ENCODE measurements around the gene LRRC8A.

Gene LRRC8A

DNA sequence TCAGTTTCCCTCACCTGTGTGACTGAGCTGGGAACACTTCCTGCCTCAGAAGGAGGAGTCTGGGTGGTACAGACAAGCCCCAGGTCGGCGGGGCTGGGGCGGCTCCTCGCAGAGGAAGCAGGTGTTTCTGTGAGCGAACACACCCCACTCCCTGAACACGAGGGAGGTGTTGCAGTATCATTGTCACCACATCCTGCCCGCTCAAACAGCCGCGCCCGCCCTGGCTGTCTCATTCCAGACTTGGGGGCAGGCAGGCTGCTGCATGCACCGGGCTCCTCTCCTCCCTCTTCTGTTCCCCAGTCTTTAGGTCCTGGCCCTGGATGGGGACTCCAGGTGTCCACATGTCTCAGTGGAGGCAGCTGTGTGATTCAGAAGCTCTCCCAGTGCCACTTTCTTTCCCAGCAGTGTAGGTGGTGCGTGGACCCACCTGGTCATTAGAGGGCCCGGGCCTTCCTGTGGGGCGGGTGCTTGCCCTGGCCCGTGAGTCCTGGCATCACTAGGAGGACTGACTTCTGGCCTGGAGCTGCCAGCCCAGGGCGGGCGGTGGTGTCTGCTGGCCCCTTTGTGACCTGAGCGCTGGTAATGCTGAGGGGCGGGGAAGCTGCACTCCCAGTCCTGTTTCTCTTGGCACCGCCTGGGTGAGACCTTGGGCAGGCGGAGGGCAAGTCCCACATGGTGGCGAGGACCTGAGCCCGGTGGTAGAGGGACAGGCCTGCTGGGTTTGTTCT lies 20.6 kb downstream of the LRRC8A start:
- peak; percentile 13 for DNase-seq (ENCODE audit: low read depth)

DNA sequence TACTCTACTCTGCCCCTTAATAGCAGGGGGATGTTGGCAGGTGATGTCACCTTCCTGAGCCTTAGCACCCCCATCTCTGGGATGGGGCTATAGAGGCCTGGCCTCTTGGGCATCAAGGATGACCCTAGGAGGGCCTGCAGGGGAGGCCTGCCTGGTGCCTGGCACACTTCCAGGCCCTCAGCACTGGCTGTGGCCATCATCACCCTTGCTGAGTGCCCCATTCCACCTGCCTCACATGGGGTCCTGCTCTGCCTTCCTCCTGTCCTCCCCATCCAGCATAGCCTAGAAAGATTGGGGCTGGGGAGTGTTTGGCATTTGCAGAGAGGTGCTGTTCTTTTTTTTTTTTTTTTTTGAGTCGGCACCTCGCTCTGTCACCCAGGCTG lies 21.1 kb downstream of the LRRC8A start:
- no peak for DNase-seq (ENCODE audit: low read depth)

DNA sequence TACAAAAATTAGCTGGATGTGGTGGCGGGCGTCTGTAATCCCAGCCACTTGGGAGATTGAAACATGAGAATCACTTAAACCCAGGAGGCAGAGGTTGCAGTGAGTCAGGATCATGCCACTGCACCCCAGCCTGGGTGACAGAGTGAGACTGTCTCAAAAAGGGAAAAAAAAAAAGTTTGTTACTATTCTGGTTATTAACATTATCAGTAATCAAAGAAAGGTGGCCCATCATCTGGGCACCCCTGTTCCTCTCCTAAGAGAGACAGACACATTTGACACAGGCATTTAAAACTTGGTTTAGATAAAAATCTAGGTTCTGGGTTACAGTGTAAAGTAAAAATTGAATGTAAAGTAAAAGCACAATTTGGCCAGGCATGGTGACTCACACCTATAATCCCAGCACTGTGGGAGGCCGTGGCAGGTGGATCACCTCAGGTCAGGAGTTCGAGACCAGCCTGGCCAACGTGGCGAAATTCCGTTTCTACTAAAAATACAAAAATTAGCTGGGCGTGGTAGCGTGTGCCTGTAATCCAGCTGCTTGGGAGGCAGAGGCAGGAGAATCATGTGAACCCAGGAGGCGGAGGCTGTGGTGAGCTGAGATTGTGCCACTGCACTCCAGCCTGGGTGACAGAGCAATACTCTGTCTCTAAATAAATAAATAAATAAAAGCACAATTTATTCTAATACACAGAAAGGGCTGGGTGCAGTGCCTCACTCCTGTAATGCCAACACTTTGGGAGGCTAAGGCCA lies 22.1 kb downstream of the LRRC8A start:
- peak; percentile 52 for DNase-seq (ENCODE audit: low read depth)

DNA sequence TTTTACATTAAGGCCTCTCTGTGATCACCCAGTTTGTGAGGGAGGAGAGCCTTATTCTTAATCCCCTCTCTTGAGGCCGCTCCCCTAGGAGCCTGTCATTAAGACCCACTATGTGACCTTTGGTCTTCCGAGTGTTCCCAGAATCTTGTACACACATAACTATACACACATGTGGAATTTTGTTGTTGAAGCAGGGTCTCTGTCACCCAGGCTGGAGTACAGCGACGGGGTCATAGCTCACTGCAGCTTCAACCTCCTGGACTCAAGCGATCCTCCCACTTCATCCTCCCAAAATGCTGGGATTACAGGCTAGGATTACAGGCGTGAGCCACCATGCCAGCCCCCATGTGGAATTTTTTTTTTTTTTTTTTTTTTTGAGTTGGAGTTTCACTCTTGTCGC lies 24.0 kb downstream of the LRRC8A start:
- DNase-seq (ENCODE audit: low read depth) = no peak

DNA sequence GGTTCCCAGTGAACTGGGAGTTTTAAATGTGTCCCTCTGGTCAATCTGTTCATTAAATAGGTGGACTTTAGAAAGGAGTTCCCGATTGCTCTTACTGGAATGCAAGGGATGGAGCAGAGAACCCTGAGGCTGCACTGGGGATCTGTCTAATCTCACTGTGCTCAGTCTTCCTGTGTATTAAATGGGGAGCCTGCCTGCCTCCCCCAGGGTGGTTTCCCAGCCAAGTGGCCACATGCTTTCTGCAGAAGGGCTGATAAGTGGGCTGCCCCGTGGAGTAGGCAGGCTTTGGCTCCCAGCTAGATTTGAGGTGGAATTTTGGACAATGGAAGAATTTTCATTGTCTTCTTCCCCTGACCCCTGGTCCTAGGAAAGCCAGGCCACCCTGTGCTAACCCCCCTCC lies 24.8 kb downstream of the LRRC8A start:
- no peak for DNase-seq (ENCODE audit: low read depth)

DNA sequence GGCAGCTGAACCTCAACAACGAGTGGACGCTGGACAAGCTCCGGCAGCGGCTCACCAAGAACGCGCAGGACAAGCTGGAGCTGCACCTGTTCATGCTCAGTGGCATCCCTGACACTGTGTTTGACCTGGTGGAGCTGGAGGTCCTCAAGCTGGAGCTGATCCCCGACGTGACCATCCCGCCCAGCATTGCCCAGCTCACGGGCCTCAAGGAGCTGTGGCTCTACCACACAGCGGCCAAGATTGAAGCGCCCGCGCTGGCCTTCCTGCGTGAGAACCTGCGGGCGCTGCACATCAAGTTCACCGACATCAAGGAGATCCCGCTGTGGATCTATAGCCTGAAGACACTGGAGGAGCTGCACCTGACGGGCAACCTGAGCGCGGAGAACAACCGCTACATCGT lies 26.4 kb downstream of the LRRC8A start:
- no peak for DNase-seq (ENCODE audit: low read depth)

DNA sequence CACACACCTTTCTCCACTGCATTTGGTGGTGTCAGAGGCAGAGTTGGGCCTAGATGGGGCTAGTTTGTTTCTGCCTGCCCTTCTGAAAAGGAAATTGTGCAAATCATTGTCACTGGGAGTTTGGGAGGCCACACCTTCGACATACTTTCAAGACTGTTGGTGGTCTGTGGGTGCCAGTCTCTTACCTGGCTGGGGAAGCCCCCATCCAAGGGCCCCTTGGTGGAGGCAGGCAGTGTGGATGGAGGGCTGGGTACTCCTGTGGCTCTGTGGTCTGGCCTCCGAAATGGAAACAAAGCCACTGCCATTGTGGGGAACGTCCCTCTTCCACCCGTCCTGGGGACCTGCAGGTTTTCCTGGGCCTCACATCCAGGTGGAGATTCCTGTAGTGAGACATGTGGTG lies 27.9 kb downstream of the LRRC8A start:
- DNase-seq (ENCODE audit: low read depth) = no peak

DNA sequence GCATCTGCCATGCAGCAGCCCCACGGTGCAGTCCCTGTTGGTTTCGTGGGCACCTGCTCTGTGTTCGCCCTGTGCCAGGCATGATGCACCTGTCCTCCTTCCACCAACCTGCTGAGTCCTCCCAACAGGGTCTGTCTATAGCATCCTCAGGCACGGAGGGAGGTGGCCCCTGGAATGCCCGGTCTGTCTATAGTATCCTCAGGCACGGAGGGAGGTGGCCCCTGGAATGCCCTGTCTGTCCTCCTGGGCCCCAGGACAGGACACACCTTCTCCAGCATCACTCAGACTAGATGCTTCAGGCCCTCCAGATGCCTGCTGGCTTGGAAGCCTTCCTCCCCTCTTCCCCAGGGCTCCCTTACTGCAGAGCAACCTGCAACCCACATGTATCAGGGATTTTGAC lies 29.0 kb downstream of the LRRC8A start:
- no peak for DNase-seq (ENCODE audit: low read depth)

DNA sequence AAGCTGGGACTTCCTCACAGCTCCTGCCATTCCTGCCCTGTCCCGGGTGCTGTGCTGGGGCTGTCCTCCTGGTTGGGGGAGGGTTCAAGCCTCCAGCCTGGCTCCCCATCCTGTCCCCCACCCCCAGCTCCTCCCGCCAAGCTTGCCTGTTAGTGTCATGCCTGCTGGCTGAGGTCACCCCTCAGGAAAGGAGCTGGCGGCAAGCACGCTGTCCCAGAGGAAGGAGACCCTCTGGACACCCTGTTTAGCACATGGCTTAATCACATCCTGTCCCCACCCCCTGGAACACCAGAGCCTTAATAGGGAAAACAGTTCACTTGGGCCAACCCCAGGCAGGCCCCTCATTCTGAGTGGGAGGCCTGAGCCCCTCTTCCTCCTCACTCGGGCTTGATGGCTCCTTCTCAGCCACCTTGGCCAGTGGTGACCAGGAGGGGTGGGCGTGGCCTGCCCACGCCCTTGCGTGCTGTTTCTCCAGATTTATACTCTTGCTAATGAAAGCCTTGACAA lies 29.6 kb downstream of the LRRC8A start:
- DNase-seq (ENCODE audit: low read depth) = peak; percentile 96

DNA sequence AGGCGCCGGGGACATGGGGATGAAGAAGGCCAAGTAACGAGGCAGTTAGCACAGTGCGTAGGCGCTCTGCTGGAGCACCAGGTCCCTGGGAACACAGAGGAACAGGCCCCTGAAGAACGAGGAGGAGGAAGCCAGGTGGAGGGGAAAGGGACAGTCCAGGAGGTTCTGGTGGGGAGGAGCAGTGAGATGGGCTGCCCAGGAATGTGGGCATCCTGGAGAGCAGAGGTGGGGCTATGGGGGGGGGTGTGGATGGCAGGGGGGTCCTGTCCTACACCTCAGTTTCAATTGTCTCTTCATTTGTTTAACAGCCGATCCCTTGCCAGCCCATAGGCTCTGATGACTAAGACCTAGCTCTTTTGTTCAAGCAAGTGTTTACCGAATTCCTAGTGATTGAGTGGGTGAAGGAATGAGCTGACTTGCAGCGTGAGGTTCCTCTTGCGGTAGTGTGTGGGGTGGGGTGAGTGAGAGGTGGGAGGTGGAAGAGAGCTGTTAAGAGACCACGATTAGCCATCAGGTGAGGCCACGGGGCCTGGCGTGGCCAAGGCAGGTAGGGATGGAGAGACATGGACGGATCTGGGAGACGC lies 30.4 kb downstream of the LRRC8A start:
- DNase-seq (ENCODE audit: low read depth) = peak; percentile 92

DNA sequence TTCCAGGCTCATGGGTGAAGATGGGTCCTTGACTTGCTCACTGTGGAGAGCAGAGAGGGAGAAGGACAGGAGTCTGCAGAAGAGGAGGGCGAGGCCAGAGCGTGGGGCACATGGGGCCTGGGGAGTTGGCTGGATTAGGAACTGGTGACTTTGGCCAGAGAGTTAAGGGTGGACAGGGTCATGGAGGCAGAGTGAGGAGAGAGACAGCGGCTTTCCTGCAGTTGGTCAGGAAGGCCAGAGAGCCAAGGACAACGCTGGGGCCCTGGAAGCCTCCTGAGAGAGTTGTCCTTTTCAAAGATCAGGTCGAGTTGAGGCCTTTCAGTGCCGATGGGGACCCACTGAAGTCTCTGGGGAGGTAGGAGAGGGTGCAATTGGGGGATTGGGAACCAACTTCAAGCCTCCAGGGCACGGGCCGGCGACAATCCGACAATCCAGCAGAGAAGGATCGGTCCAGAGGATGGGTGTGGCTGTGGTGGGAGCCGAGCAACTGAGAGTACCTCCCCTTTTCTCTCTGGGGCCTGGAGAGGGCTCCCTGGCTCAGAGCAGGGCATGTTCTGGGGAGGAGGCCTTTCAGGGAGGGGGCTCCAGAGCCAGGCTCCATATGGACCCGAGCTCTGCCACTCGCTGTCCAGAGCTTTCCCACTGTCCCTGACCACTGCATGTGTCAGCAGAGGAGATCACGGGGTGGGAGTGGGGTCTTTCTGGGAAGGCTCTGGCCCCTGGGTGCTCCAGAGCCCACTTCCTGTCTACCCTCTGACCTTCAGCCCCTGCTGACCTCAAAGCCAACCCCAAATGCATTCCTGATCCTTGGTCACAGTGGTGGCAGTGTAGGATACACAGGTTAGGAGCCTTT lies 31.3 kb downstream of the LRRC8A start:
- DNase-seq (ENCODE audit: low read depth) = peak; percentile 23

DNA sequence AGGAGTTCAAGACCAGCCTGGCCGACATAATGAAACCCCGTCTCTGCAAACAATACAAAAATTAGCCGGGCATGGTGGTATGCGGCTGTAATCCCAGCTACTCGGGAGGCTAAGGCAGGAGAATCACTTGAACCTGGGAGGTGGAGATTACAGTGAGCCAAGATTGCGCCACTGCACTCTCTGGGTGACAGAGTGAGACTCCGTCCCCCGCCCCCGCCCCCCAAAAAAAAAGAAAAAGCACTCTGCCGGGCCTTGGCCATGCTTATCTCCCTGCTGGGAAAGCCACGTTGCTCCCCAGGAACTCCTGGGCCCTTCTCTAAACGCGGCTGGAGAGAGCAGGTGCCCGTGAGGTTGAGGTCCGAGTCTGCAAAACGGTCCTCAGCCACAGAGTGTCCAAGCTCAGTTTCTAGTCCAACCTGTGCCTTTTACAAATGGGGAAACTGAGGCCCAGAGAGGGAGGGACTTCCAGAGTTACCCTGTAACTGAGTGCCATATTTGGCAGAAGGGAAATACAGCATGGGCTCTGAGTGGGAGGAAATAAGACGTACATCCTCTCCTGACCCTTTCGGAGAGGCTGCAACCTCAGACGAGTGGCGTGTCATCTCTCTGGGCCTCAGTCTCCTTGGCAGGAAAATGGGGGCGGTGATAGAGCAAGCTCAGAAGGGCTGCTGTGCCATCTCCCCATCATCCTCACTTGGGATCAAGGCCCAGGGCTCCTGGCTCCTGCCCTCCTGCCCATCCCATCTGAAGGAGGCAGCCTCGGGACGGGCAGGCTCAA lies 32.3 kb downstream of the LRRC8A start:
- DNase-seq (ENCODE audit: low read depth) = no peak

DNA sequence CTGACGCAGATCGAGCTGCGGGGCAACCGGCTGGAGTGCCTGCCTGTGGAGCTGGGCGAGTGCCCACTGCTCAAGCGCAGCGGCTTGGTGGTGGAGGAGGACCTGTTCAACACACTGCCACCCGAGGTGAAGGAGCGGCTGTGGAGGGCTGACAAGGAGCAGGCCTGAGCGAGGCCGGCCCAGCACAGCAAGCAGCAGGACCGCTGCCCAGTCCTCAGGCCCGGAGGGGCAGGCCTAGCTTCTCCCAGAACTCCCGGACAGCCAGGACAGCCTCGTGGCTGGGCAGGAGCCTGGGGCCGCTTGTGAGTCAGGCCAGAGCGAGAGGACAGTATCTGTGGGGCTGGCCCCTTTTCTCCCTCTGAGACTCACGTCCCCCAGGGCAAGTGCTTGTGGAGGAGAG lies 34.3 kb downstream of the LRRC8A start:
- DNase-seq (ENCODE audit: low read depth) = peak; percentile 60

DNA sequence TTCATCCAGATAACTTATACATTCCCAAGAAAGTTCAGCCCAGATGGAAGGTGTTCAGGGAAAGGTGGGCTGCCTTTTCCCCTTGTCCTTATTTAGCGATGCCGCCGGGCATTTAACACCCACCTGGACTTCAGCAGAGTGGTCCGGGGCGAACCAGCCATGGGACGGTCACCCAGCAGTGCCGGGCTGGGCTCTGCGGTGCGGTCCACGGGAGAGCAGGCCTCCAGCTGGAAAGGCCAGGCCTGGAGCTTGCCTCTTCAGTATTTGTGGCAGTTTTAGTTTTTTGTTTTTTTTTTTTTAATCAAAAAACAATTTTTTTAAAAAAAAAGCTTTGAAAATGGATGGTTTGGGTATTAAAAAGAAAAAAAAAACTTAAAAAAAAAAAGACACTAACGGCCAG lies 34.8 kb downstream of the LRRC8A start:
- no peak for DNase-seq (ENCODE audit: low read depth)

DNA sequence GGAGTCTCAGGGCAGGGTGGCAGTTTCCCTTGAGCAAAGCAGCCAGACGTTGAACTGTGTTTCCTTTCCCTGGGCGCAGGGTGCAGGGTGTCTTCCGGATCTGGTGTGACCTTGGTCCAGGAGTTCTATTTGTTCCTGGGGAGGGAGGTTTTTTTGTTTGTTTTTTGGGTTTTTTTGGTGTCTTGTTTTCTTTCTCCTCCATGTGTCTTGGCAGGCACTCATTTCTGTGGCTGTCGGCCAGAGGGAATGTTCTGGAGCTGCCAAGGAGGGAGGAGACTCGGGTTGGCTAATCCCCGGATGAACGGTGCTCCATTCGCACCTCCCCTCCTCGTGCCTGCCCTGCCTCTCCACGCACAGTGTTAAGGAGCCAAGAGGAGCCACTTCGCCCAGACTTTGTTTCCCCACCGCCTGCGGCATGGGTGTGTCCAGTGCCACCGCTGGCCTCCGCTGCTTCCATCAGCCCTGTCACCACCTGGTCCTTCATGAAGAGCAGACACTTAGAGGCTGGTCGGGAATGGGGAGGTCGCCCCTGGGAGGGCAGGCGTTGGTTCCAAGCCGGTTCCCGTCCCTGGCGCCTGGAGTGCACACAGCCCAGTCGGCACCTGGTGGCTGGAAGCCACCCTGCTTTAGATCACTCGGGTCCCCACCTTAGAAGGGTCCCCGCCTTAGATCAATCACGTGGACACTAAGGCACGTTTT lies 35.4 kb downstream of the LRRC8A start:
- DNase-seq (ENCODE audit: low read depth) = peak; percentile 78

DNA sequence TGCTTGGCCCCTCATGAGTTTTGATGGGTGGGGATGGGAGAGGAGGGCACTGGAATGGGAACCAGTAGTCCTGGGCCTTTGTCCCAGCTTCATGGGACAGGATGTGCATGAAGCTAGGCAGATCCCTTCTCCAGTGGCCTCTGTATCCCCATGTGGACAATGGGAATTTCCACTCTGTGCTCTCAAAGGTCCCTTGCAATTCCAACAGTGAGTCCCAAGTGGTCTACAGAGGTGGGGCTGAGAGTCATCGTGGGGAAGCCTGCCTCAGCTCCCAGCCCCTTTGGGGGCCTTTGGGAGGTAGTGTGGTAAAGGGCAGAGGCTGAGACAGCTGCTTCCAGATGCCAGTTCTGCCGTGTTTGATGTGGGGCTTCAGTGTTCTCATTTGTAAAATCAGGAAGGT lies 37.0 kb downstream of the LRRC8A start:
- no peak for DNase-seq (ENCODE audit: low read depth)

DNA sequence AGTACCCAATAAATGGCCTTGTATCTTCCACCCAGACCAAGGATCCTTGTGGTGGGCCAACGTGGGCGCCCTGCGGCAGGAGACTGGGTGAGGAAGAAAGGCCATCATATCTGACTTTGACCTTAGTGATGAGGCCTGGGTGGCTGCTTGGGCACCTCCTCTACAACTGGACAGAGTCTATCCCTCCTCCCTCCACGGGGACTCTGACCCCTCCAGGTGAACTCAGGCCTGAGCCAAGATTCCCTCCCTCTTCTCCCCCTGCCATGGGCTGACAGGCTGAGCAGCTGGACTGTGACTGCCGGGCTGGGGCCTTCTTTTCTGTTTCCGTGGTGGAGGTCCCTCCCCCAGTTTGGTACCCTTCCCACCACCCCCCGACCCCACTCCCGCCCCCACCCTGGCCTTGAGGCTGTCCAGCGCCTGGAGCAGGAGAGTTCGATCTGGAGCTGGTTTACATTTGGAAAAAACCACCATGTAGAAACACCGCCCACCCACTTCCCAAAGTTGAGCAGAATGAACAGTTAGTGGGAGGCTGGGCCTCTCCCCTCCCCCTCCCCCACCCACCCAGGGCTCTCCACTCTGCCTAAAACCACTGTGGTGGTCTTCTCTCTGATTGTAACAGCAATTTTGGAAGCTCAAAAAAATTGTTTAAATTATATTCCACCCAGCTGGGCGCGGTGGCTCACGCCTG lies 37.6 kb downstream of the LRRC8A start:
- no peak for DNase-seq (ENCODE audit: low read depth)

DNA sequence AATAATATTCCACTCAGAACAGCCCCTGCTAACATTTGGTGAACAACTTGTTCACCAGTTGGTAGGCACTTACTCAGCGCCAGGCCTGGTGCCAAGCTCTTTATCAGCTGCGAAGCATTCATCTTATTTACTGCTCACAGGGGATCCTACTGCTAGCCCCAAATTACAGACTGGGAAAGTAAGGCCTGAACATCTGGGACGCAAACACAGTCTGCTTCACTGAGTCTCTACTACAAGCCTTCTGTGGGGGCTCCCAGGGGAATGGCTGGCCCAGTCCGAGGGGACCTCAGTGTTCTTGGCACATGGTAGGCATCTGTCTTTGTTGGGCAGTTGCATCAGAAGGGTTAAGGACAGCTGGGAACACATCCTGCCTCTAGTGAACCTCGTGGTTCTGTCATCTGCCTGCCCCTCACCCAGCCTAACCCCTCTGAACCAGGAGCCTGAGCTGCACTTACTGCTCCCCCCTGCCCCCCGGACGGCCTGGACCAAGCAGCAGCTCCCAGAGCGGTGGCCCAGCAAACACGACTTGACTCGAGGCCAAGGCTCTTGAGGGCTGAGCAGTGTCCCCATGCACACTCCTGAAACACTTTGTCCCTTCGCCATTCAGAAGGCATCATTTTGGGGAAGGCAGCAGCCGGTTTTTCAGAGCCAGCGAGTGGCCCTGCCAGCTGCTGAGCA lies 38.6 kb downstream of the LRRC8A start, which contains the start of gene PHYHD1:
PHYHD1 (plus strand) TSS at position 602 of the 678 bp plus-strand sequence. CDS start 1,342 bp downstream, outside the sequence.
- DNase-seq (ENCODE audit: low read depth) = peak; percentile 80
